Purkinje cell (primary cell): ENCODE data around the gene MST1R. TPM values are rescaled to one million over a fixed set of nuclear protein-coding genes. Genes with fewer than 3 reads are reported as not detected.

Experiments used
- polyA plus RNA-seq: library from polyadenylated mRNA; unstranded; fragments of >200 nt; fragmentation: Nextera tagmentation; gene quantifications from 2 replicates; pipeline ENCODE4 v1.2.1, GENCODE V29; 2014

The MST1R gene
- not detected in 2 replicates for polyA plus RNA-seq

DNA sequence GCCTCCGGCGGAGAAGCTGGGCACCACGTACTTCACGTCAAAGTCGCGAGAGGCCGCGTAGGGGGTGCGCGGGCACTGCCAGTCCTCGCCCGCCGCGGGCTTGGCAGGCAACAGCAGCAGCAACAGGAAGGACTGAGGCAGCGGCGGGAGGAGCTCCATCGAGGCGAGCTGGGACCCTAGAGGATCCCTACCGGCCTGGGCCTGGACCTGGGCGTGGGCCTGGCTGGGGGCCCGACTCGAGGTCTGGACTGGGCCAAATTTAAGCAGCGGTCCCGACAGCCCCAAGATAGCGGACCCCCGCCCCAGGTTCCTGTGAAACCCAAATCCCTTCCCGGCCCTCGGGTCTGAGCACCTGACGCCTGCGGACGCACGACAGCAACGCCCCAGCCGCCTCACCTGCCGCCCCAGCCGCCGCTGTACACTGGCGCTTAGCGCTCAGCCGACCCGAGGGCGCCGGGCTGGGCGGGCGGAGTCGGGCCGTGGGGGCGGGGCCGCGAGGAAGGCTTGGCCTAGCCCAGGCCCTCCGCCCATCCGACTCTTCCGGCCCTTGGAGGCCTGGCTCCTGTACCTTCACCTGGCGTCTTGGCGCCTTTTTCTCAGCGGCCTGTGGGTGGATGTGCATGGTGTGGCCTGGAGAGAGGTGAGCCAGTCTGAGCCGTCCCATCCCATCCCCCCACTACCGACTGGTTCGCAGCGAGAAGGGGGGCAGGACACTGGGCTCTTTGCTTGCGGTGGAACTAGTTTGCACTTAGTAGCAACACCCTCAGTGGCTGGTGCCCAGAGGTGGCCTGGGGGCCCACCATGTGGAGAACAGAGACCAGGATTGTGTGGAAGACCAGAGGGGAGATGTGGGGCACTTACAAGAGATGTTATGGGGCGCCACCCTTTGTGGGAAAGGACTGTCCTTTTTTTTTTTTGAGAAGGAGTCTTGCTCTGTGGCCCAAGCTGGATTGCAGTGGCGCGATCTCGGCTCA lies at the start of gene MST1R:
TSS of gene MST1R (minus strand) at position 423 of the 974 bp plus-strand sequence. CDS start at position 159, 264 bp downstream.

DNA sequence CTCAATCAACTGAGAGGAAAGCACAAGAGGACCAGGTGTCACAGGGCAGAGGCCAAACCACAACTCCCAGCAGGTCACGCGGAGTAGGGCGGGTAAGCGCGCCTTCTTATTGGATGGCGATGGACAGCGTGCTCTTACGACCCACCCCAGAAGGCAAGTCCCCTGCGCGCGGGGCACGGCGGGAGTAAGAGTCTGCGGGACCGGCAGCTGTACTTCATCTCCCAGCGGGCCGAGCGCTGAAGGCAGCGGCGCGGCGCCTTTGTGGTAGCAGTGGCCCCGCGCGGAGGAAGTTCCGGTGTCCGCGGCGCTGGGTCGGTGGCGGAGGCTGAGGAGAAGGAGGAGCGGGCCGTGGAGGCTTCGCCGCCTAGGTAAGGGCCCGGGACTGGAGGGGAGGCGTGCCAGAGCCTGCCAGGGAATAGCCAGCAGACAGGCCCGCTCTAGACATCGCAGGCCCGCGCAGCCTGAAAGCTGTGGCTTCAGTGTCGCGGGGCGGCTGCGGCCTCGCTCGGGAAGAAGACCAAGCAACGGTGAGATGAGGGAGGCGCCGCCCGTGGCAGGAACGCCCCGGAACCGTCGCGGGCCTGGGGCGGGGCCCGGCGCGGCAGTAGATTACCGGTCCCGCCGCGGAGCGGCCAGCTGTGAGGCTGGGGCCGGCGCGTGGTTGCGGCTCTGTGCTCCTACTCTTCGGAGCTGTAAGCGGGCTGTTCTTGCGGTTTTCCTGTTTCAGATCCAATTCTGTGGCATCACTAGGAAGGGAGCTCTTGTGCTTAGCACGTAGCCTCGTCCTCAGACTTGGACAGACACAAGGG lies 36.4 kb upstream of the MST1R start, which contains the start of gene RBM6:
TSS of gene RBM6 (plus strand) at position 293 of the 809 bp plus-strand sequence. CDS start 22,492 bp downstream, outside the sequence.

DNA sequence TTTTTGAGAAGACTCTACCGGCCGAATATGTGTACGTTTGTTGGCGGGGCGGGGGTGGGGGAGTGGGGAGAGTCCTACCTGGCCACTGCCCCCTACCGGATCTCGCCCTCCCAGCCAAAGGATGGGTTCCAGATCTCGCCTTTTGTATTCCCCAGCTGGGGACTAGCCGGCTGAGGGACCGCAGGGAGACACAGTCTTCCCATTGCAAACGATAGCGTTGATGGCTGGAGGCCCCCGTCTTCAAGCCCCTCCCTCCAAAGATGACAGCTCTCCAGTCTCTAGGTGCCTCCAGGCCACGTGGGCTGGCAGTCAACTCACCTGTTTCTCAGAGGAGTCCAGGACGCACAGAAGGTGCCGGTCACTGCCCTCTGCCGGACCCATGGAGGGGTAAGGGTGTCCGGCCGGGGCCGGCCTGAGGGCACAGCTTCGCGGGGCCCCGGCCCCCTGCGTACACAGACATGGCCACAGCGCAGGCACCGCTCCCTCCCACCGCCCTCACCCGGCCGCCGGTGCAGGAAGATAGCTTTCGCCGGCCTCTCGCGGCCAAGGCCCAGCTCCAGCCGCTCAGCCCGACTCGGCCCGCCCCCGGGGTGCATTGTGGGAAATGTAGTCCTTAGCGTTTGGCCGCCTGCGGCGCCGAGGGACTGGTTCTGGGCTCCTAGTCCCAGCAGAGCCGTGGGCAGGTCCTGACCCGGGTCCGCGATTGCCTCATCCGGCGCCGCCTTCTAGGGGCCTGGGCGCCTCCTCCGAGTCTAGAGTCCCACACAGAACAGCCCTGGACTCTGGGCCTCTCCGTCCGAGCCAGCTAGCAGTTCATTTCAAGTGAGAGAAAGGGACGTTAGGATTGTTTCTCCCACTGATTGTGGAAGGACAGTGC lies 25.9 kb upstream of the MST1R start, which contains the start of gene MON1A:
TSS of gene MON1A (minus strand) at position 521 of the 877 bp plus-strand sequence. CDS start 16,465 bp downstream, outside the sequence.

DNA sequence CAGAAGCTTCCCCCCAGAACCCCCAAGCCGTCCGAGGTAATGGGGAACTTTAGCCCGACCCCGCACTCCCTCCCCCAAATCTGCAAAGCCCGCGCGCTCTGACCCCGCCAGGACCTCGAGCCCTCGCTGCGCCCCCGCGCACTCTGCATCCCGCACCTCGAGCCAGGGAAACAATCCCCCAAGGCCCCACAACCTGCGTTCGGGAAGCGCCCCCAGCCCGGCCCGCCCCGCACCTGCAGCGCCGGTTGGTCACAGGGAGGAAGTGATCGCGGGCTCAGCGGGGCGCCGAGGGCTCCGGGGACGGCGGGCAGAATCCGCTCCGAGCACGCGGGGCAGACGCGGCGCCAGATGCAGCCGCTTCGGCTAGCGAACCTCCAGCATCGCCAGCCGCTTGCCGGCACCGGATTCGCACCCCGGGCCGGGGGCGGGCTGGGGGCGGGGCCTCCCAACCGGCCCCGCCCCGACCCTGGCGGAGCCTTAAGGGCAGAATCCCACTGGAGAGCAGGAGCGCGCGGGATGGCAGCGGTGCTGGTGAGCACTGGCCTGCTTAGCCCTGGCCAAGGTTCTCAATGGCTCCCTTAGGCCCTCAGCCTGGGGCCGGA lies 34.0 kb downstream of the MST1R start, which contains the start of gene CAMKV:
TSS of gene CAMKV (minus strand) at position 382 of the 602 bp plus-strand sequence. CDS start 7,518 bp downstream, outside the sequence.

DNA sequence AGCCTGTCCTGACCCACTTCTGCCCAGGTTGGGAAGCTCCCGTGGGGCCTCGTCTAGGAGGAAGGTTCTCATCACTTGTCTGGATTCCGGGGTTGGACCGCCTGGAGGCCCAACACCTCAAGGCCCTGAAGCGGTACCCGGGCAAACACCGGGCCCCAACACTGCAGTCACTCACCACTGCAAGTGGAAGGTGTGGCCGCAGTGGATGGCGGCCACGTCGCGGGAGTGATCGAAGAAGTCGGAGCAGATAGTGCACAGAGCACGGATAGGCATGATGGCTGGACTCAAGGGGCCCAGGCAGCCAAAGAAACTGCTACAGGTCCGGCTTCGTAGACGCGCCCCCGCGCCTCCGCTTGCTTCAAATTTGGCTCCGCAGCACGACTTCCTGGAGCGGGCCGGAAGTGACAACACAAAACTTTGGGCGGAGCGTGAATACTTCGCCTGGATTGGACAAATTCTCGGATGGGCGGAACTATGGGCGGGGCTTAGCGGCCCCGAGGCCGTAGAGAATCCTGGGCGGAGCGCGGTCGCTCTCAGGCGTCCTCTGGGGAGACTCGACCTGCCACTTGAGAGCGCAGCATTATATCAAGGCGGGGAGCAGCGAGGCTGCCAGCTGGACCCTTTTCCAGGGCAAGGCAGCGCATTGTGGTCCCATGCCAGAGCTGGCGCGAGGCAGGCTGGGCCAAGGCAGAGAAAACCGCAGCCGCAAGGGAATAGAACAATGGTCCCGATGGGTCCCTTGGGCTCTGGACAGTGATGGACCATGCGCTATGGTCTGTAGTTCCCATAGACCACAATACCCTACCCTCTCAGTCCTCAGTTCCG lies 47.3 kb downstream of the MST1R start, which contains the start of gene TRAIP:
TSS of gene TRAIP (minus strand) at position 384 of the 825 bp plus-strand sequence. CDS start at position 273, 111 bp downstream.

Other genes with a start within 250 kb of the MST1R start
- gene APEH, start 229.5 kb downstream of the MST1R start, polyA plus RNA-seq, result 78.1 and 87.5 TPM in 2 replicates
- gene MST1, start 214.4 kb downstream of the MST1R start, polyA plus RNA-seq, result 0.52 and 1.3 TPM in 2 replicates
- gene RNF123, start 214.3 kb downstream of the MST1R start, polyA plus RNA-seq, result 23.9 and 24.0 TPM in 2 replicates
- not detected in 2 replicates for gene AMIGO3, start 184.2 kb downstream of the MST1R start, polyA plus RNA-seq
- gene GMPPB, start 179.9 kb downstream of the MST1R start, polyA plus RNA-seq, result 3.7 and 6.0 TPM in 2 replicates
- 2.9 and 3.6 TPM in 2 replicates for gene IP6K1, start 117.3 kb downstream of the MST1R start, polyA plus RNA-seq
- not detected in 2 replicates for gene CDHR4, start 104.0 kb downstream of the MST1R start, polyA plus RNA-seq
- not detected in 2 replicates for gene INKA1, start 100.6 kb downstream of the MST1R start, polyA plus RNA-seq
- 0.52 TPM in 1 of 2 replicates, not detected in the other for gene UBA7, start 89.9 kb downstream of the MST1R start, polyA plus RNA-seq
- gene TRAIP, start 47.3 kb downstream of the MST1R start, polyA plus RNA-seq, result 0.78 and 4.3 TPM in 2 replicates
- 0.11 and 22.0 TPM in 2 replicates for gene CAMKV, start 34.0 kb downstream of the MST1R start, polyA plus RNA-seq
- 4.6 and 6.7 TPM in 2 replicates for gene MON1A, start 25.9 kb upstream of the MST1R start, polyA plus RNA-seq
- gene RBM6, start 36.3 kb upstream of the MST1R start, polyA plus RNA-seq, result 22.6 and 31.8 TPM in 2 replicates
- 27.7 and 31.1 TPM in 2 replicates for gene RBM5, start 185.0 kb upstream of the MST1R start, polyA plus RNA-seq